ENCODE results near the gene AREL1. TPM values are rescaled to one million over a fixed set of nuclear protein-coding genes. Genes with fewer than 3 reads are reported as not detected.
"Not testable (repeated sequence)": the region's sequence is repeated elsewhere in the genome, so short reads cannot be mapped to it uniquely, and the experiment has no call there.

Gene AREL1, protein sequence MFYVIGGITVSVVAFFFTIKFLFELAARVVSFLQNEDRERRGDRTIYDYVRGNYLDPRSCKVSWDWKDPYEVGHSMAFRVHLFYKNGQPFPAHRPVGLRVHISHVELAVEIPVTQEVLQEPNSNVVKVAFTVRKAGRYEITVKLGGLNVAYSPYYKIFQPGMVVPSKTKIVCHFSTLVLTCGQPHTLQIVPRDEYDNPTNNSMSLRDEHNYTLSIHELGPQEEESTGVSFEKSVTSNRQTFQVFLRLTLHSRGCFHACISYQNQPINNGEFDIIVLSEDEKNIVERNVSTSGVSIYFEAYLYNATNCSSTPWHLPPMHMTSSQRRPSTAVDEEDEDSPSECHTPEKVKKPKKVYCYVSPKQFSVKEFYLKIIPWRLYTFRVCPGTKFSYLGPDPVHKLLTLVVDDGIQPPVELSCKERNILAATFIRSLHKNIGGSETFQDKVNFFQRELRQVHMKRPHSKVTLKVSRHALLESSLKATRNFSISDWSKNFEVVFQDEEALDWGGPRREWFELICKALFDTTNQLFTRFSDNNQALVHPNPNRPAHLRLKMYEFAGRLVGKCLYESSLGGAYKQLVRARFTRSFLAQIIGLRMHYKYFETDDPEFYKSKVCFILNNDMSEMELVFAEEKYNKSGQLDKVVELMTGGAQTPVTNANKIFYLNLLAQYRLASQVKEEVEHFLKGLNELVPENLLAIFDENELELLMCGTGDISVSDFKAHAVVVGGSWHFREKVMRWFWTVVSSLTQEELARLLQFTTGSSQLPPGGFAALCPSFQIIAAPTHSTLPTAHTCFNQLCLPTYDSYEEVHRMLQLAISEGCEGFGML
- polyA plus RNA-seq = 31.2 to 40.6 TPM (median 36.7 TPM) in 3 replicates
- 10.7 TPM for polyA plus RNA-seq (2011; ENCODE audit: low read depth)
- 24.1 and 34.0 TPM in 2 replicates for polyA plus RNA-seq (2011; cell fraction: cytosol; rRNA removed)
- 63.3 and 63.7 TPM in 2 replicates for polyA plus RNA-seq (2011; cell fraction: nucleus; rRNA removed)
- 13.2 and 23.4 TPM in 2 replicates for polyA plus RNA-seq (2012; ENCODE audit: low replicate concordance)
- 111 to 164 TPM (median 118 TPM) in 3 replicates for polyA minus RNA-seq
- polyA minus RNA-seq (2011; cell fraction: cytosol; rRNA and poly(A)+ RNA removed) = 65.2 TPM
- polyA minus RNA-seq (2011; cell fraction: nucleus; rRNA and poly(A)+ RNA removed) = 90.4 and 112 TPM in 2 replicates

DNA sequence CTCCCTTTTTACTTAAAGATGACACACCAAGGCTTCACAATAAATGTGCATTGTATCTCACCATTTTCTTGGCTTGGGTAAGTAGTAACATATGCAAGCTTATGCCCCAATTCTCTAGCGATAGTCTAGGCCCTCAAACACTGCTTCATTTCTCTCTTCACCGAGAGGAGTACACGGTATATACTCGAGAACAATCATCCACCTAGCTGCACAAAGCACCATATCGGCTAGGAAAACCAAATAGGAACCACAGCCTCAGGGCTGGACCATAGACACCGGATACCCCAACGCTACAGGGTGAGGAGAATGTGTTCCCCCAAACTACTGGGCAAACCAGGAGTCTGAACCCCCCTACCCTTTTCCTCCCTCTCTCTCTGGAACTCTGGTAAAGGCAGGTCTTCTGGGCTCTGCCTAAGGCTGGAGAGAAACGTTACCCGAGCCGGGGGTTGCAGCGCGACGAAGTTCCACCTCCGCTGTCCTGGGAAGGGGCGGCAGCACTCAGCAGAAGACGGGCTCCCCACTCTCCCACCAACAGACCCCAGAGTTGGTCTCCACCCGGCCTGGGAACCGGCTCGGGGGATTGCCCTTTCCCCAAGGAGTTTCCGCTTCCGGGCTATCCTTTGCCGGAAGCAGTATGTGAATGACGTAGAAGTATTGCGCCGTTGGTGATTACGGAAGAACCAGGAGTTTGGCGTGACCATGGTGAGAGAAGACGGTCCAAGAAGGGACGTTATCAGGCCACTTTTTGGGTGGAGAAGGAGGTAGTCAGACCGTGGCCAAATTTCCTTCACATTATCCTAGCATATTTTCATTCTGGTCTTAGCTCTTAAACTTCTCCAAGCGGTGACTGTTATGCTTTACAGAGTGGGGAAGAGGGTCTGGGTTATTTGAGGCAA is at the start of gene AREL1, which contains the start of gene FCF1:
TSS of gene AREL1 (minus strand) at position 582 of the 896 bp plus-strand sequence. CDS start 27,465 bp downstream, outside the sequence.
TSS of gene FCF1 (plus strand) at position 646 of the 896 bp plus-strand sequence. CDS start at position 700, 54 bp downstream.
- DNase-seq (ENCODE audit: low read depth, low spot score) = peak; percentile 15
- dilution Hi-C loops (cut with MboI; ENCODE audit: extremely low pct_ligation_motif_present, low sequenced_read_pairs) = no loop called here
- Histone ChIP-seq H3K9ac (ENCODE audit: control insufficient read depth, extremely low read depth, insufficient read depth, low read length) (peak within 1 kb of the TSS; percentile 86), H3K9me1 (ENCODE audit: control insufficient read depth, extremely low read depth, insufficient read depth, low read length) (no peaks in the 10 kb centered on the region), H3K36me3 (ENCODE audit: control insufficient read depth in 2 of 2, extremely low read depth in 1 of 2, insufficient read depth in 2 of 2, low read length in 2 of 2) (peaks cover 0 to 3% of the 10 kb centered on the region in 2 experiments), H3K27ac (ENCODE audit: control insufficient read depth, insufficient read depth, low read length) (peak within 1 kb of the TSS; percentile 84), H3K4me2 (ENCODE audit: control insufficient read depth, extremely low read depth, insufficient read depth, low read depth, low read length) (peak within 1 kb of the TSS; percentile 97), H3K27me3 (ENCODE audit: control insufficient read depth, extremely low read depth, insufficient read depth, low read length) (no peaks in the 10 kb centered on the region), H3K79me2 (ENCODE audit: control insufficient read depth, insufficient read depth, low read length) (peaks cover 66% of the 10 kb centered on the region), H3K4me3 (ENCODE audit: control insufficient read depth in 2 of 3, extremely low read depth in 1 of 3, insufficient read depth in 2 of 3, low read depth in 1 of 3, low read length in 3 of 3) (peak within 1 kb of the TSS; percentile 71 to 92 (median 82)), H3K4me1 (ENCODE audit: control insufficient read depth, extremely low read depth, insufficient read depth, low read length) (peaks cover 18% of the 10 kb centered on the region), H4K20me1 (ENCODE audit: control insufficient read depth, extremely low read depth, insufficient read depth, low read length) (peaks cover 2% of the 10 kb centered on the region), H2AFZ (ENCODE audit: control insufficient read depth, low read length) (peak within 1 kb of the TSS; percentile 82), H3K9me3 (ENCODE audit: control insufficient read depth, low read depth, low read length) (no peaks in the 10 kb centered on the region)
- TF ChIP-seq EZH2 (IDR thresholded peaks at IDR 0.05; ENCODE audit: low read length) = no peak
- peak; percentile 86 for FAIRE-seq

DNA sequence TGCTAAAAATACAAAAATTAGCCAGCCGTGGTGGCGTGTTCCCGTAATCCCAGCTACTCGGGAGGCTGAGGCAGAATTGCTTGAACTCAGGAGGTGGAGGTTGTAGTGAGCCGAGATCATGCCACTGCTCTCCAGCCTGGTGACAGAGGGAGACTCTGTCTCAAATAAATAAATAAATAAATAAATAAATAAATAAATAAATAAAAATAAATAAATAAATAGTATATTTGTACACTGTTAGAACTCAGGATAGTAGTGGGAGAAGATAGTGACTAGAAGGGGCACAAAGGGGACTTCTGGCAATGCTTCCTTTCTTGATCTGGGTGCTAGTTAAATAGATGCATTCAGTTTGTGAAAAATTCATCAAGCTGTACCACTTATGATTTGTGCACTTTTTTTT is 45.6 kb upstream of the AREL1 start:
- H3K4me3 ChIP-seq (ENCODE audit: control insufficient read depth in 2 of 3, extremely low read depth in 1 of 3, insufficient read depth in 2 of 3, low read depth in 1 of 3, low read length in 3 of 3); H4K20me1 ChIP-seq (ENCODE audit: control insufficient read depth, extremely low read depth, insufficient read depth, low read length); H2AFZ ChIP-seq (ENCODE audit: control insufficient read depth, low read length); H3K27ac ChIP-seq (ENCODE audit: control insufficient read depth, insufficient read depth, low read length); H3K27me3 ChIP-seq (ENCODE audit: control insufficient read depth, extremely low read depth, insufficient read depth, low read length); DNase-seq (ENCODE audit: low read depth, low spot score); H3K4me2 ChIP-seq (ENCODE audit: control insufficient read depth, extremely low read depth, insufficient read depth, low read depth, low read length); H3K9me3 ChIP-seq (ENCODE audit: control insufficient read depth, low read depth, low read length); H3K4me1 ChIP-seq (ENCODE audit: control insufficient read depth, extremely low read depth, insufficient read depth, low read length); H3K9me1 ChIP-seq (ENCODE audit: control insufficient read depth, extremely low read depth, insufficient read depth, low read length); dilution Hi-C loops (cut with MboI; ENCODE audit: extremely low pct_ligation_motif_present, low sequenced_read_pairs); FAIRE-seq; H3K79me2 ChIP-seq (ENCODE audit: control insufficient read depth, insufficient read depth, low read length); H3K9ac ChIP-seq (ENCODE audit: control insufficient read depth, extremely low read depth, insufficient read depth, low read length); H3K36me3 ChIP-seq (ENCODE audit: control insufficient read depth in 2 of 2, extremely low read depth in 1 of 2, insufficient read depth in 2 of 2, low read length in 2 of 2): not testable (repeated sequence)

Measured in keratinocyte (primary cell).